Lung (tissue), 12 donors: ENCODE results near the gene GBF1. TPM values are rescaled to one million over a fixed set of nuclear protein-coding genes. Genes with fewer than 3 reads are reported as not detected.

Source experiments
- ATAC-seq: fragments of 200-7000 bp; cut with Tn5 transposase; one replicate; pipeline ENCODE4 v1.9.1; 2020; ENCODE audit warnings: moderate number of reproducible peaks; ENCODE audit not compliant: insufficient read depth, low FRiP score
- DNase-seq, 3 donors: peaks; one replicate each; pipeline ENCODE4 v3.0.0-alpha.2; 2013 to 2017
- H3K27ac ChIP-seq, 2 donors: one replicate each; pipeline ENCODE4 v1.5.1; 2013; ENCODE audit warnings: mild to moderate bottlenecking in 2 of 2, moderate library complexity in 2 of 2, control low read depth in 1 of 2, inconsistent platforms in 1 of 2, low read depth in 1 of 2, low read length in 1 of 2
- H3K27me3 ChIP-seq, 3 donors: one replicate each; pipeline ENCODE4 v1.5.1; 2013; ENCODE audit warnings: low read length in 2 of 3; ENCODE audit not compliant: control insufficient read depth in 3 of 3, insufficient read depth in 3 of 3
- H3K36me3 ChIP-seq, 4 donors: one replicate each; pipeline ENCODE4 v1.5.1; 2013; ENCODE audit warnings: low read length in 4 of 4, mild to moderate bottlenecking in 1 of 4, moderate library complexity in 1 of 4; ENCODE audit not compliant: control insufficient read depth in 4 of 4, insufficient read depth in 4 of 4
- H3K4me1 ChIP-seq, 5 donors: one replicate each; pipeline ENCODE4 v1.5.1; 2013; ENCODE audit warnings: low read length in 5 of 5, mild to moderate bottlenecking in 2 of 5, moderate library complexity in 1 of 5; ENCODE audit not compliant: control insufficient read depth in 5 of 5, insufficient read depth in 5 of 5
- H3K4me3 ChIP-seq: one replicate; pipeline ENCODE4 v1.5.1; 2013; ENCODE audit warnings: mild to moderate bottlenecking, control low read depth, moderate library complexity
- H3K9ac ChIP-seq, 2 donors: one replicate each; pipeline ENCODE4 v1.5.1; 2013; ENCODE audit warnings: low read length in 2 of 2, control low read depth in 1 of 2; ENCODE audit not compliant: insufficient read depth in 1 of 2
- H3K9me3 ChIP-seq, 4 donors: one replicate each; pipeline ENCODE4 v1.5.1; 2013; ENCODE audit warnings: low read length in 3 of 4, mild to moderate bottlenecking in 1 of 4, moderate library complexity in 1 of 4; ENCODE audit not compliant: control insufficient read depth in 4 of 4, insufficient read depth in 3 of 4
- WGBS, 2 donors: extraction: QIAGEN DNeasy Blood & Tissue Kit; methylation state at CpG; one replicate each; pipeline ENCODE4 v1.1.7; 2013; 5-methylcytosine and 5-hydroxymethylcytosine counted together
- polyA plus RNA-seq, 2 donors: library from polyadenylated mRNA; stranded (reverse); fragments of 200-250 nt; gene quantifications; one replicate each; pipeline ENCODE4 v1.2.1, GENCODE V29; 2013
- total RNA-seq, 2 donors: library from RNA; depleted of rRNA in 1 of 2; stranded (reverse); fragments of >200 nt in 1 of 2; gene quantifications; one replicate each; pipeline ENCODE4 v1.2.1, GENCODE V29; 2014 to 2021
- TF ChIP-seq, protein P1 (sequence below): IDR thresholded peaks from 2 replicates; pipeline ENCODE4 v1.5.1; 2012; ENCODE audit warnings: mild to moderate bottlenecking; ENCODE audit errors: control extremely low read depth, extremely low read depth
- donor health status: control.
- donor health status: control.
- donor health status: Bipolar disorder and iron deficiency.
- donor health status: healthy.
- donor health status: DM: yes; HTN: yes; CAD: no.

Gene GBF1
- total and polyA plus RNA-seq, 4 donors = 11.6 to 48.5 (median 25.4) TPM

DNA sequence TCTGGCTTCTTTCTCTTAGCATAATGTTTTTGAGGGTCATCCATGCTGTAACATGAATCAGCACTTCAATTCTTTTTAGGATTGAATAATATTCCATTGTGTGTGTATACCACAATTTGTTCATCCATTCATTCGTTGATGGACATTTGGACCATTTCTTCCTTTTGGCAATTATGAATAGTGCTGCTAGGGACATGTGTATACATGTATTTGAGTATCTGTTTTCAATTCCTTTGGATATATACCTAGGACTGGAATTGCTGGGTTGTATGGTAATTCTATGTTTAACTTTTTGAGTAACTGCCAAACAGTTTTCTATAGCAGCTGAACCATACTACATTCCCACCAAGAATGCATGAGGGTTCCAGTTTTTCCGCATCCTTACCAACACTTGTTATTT lies 39.2 kb downstream of the GBF1 start:
- no peaks in the 10 kb centered on the region for H3K9me3 ChIP-seq
- peaks cover 5 to 46% (median 7%) of the 10 kb centered on the region in 5 donors for H3K4me1 ChIP-seq
- ATAC-seq (no peak), DNase-seq (no peak)
- no peaks in the 10 kb centered on the region for H3K27me3 ChIP-seq
- H3K4me3 ChIP-seq = no peak overlapping the region
- H3K27ac ChIP-seq = peak overlapping the region in 1 of 2 donors; percentile 9
- H3K9ac ChIP-seq = no peak overlapping the region
- TF ChIP-seq, protein P1, sequence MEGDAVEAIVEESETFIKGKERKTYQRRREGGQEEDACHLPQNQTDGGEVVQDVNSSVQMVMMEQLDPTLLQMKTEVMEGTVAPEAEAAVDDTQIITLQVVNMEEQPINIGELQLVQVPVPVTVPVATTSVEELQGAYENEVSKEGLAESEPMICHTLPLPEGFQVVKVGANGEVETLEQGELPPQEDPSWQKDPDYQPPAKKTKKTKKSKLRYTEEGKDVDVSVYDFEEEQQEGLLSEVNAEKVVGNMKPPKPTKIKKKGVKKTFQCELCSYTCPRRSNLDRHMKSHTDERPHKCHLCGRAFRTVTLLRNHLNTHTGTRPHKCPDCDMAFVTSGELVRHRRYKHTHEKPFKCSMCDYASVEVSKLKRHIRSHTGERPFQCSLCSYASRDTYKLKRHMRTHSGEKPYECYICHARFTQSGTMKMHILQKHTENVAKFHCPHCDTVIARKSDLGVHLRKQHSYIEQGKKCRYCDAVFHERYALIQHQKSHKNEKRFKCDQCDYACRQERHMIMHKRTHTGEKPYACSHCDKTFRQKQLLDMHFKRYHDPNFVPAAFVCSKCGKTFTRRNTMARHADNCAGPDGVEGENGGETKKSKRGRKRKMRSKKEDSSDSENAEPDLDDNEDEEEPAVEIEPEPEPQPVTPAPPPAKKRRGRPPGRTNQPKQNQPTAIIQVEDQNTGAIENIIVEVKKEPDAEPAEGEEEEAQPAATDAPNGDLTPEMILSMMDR = no peak
- peaks cover 0 to 5% (median under 1%) of the 10 kb centered on the region in 4 donors for H3K36me3 ChIP-seq
- 85 to 97% methylated on average over 2 of the region's 2 CpGs for WGBS, 2 donors

DNA sequence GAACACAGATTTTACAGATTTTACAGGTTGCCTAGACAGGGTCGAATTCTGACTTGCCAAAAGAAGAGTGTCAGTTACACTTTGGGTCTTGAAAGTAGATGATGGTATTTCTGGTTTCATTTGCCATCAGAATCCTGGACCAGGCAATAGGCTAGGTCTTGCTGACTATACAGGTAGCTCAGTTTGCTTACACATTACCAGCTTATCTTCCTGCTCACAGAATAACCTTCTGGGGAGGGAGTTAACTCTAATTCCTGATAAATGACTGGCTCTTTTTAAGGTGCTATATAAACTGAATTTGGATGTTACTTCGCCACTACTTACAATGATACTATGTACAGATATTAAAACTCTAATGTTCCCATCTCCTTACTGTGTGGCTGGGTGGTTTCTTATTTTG lies 39.8 kb downstream of the GBF1 start:
- no peak for DNase-seq
- TF ChIP-seq, protein P1 = no peak
- WGBS, 2 donors = 94 to 97% methylated on average over 2 of the region's 2 CpGs
- Histone ChIP-seq H3K4me1 (peaks cover 5 to 43% (median 6%) of the 10 kb centered on the region in 5 donors), H3K9ac (no peak overlapping the region), H3K4me3 (no peak overlapping the region), H3K27ac (peak overlapping the region in 1 of 2 donors; percentile 45), H3K27me3 (no peaks in the 10 kb centered on the region), H3K9me3 (no peaks in the 10 kb centered on the region), H3K36me3 (peaks cover 0 to 5% (median under 1%) of the 10 kb centered on the region in 4 donors)
- ATAC-seq = no peak

DNA sequence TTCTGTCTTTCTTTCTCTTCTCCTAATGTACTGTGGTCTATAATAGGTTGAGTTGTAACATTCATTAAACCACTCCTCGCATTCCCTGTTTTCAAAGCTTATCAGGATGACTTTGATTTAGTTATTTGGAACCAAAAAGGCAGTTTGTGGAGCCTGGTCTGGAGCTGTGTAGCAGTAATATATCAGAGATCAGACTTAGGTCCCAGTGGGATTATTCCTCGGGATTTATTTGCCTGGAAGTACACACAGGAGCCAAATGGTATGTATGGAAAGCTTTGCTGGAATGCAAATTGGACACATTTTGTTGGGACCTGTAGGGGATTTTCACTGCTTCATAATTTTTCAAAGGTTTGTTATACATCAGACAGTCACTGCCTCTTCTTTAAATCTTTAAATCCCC lies 40.9 kb downstream of the GBF1 start:
- H3K9me3 ChIP-seq = no peaks in the 10 kb centered on the region
- peaks cover 0 to 5% (median under 1%) of the 10 kb centered on the region in 4 donors for H3K36me3 ChIP-seq
- ATAC-seq (no peak), DNase-seq (no peak)
- H3K9ac ChIP-seq = no peak overlapping the region
- H3K27me3 ChIP-seq = no peaks in the 10 kb centered on the region
- H3K4me1 ChIP-seq = peaks cover 0 to 37% (median under 1%) of the 10 kb centered on the region in 5 donors
- TF ChIP-seq, protein P1 = no peak
- 88 to 96% methylated on average over 2 of the region's 2 CpGs for WGBS, 2 donors
- peak overlapping the region in 1 of 2 donors; percentile 45 for H3K27ac ChIP-seq
- H3K4me3 ChIP-seq = no peak overlapping the region

DNA sequence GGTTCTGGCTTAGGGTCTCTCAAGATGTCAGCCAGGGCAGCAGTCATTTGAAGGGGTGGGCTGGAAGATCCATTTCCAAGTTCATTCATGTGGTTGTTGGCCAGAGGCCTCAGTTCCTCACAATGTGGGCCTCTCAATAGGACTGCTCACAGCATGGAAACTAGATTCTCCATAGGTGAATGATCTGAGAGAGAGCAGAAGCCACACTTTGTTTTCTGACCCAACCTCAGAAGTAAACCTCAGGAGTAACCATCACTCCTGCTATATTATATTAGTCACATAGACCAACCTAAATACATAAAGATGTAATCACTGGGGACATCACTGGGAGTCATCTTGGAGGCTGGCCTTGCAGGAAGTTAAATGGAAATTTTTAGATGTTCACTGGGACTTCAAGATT lies 42.2 kb downstream of the GBF1 start:
- Histone ChIP-seq H3K4me1 (peaks cover 0 to 43% (median 0%) of the 10 kb centered on the region in 5 donors), H3K36me3 (peaks cover 0 to 2% (median under 1%) of the 10 kb centered on the region in 4 donors), H3K9ac (no peak overlapping the region), H3K27me3 (no peaks in the 10 kb centered on the region), H3K27ac (no peak overlapping the region), H3K4me3 (no peak overlapping the region), H3K9me3 (no peaks in the 10 kb centered on the region)
- TF ChIP-seq, protein P1 = no peak
- DNase-seq (no peak), ATAC-seq (no peak)
